GM18861 (cell line): Measurements from ENCODE around the gene NTF3.

Source experiments
- ATAC-seq: cut with Tn5 transposase; IDR thresholded peaks from one replicate; pipeline ENCODE4 v1.9.1; 2021; ENCODE audit not compliant: unreplicated experiment

NTF3 gene

GRCh38 chr12:5456030-5456429 lies 24.1 kb downstream of the NTF3 start:
- ATAC-seq, result no peak

- ATAC-seq, result no peak
Observed at GRCh38 chr12:5456906-5457305, 25.0 kb downstream of the NTF3 start.

GRCh38 chr12:5458229-5459050 lies 26.5 kb downstream of the NTF3 start:
- no peak for ATAC-seq

- no peak for ATAC-seq
Observed at GRCh38 chr12:5459051-5459782, 27.3 kb downstream of the NTF3 start.

- ATAC-seq, result no peak
Observed at GRCh38 chr12:5460817-5461216, 28.9 kb downstream of the NTF3 start.

- no peak for ATAC-seq
Observed at GRCh38 chr12:5461966-5462365, 30.1 kb downstream of the NTF3 start.

GRCh38 chr12:5464096-5464495 lies 32.2 kb downstream of the NTF3 start:
- no peak for ATAC-seq

GRCh38 chr12:5465384-5465783 lies 33.5 kb downstream of the NTF3 start:
- ATAC-seq, result no peak

- ATAC-seq, result no peak
Observed at GRCh38 chr12:5466521-5466960, 34.6 kb downstream of the NTF3 start.

GRCh38 chr12:5467931-5468330 lies 36.0 kb downstream of the NTF3 start:
- no peak for ATAC-seq

- ATAC-seq, result no peak
Observed at GRCh38 chr12:5470221-5470620, 38.3 kb downstream of the NTF3 start.

GRCh38 chr12:5470703-5471102 lies 38.8 kb downstream of the NTF3 start:
- ATAC-seq, result no peak

GRCh38 chr12:5473076-5473782 lies 41.3 kb downstream of the NTF3 start:
- no peak for ATAC-seq

GRCh38 chr12:5473783-5474116 lies 41.8 kb downstream of the NTF3 start:
- no peak for ATAC-seq

GRCh38 chr12:5476356-5476755 lies 44.4 kb downstream of the NTF3 start:
- ATAC-seq, result no peak

- no peak for ATAC-seq
Observed at GRCh38 chr12:5478081-5478706, 46.3 kb downstream of the NTF3 start.

GRCh38 chr12:5479761-5480160 lies 47.9 kb downstream of the NTF3 start:
- ATAC-seq, result no peak

- no peak for ATAC-seq
Observed at GRCh38 chr12:5480218-5480937, 48.5 kb downstream of the NTF3 start.

- no peak for ATAC-seq
Observed at GRCh38 chr12:5480938-5481303, 49.0 kb downstream of the NTF3 start.

GRCh38 chr12:5481645-5482044 lies 49.7 kb downstream of the NTF3 start:
- no peak for ATAC-seq

- no peak for ATAC-seq
Observed at GRCh38 chr12:5484426-5484825, 52.5 kb downstream of the NTF3 start.
